Smooth muscle cell (in vitro differentiated cells): ENCODE measurements around the gene LRP5. TPM values are rescaled to one million over a fixed set of nuclear protein-coding genes. Genes with fewer than 3 reads are reported as not detected.

ENCODE experiments used
- DNase-seq: peaks from one replicate; lab custom pipeline; 2025; ENCODE audit not compliant: unreplicated experiment; lab: John Stamatoyannopoulos, UW
- H2AFZ ChIP-seq: fragments of 200-600 bp; sonication (generic); 2 replicates; pipeline ENCODE4 v1.6.0; 2016; ENCODE audit warnings: antibody characterized with exemption, low read depth, mild to moderate bottlenecking
- H3F3A ChIP-seq: fragments of 200-600 bp; sonication (generic); 2 replicates; pipeline ENCODE4 v1.6.0; 2017; ENCODE audit warnings: antibody characterized with exemption, low read depth
- H3K27ac ChIP-seq: fragments of 200-600 bp; sonication (generic); 2 replicates; pipeline ENCODE4 v1.5.1; 2016; ENCODE audit warnings: low read depth, mild to moderate bottlenecking
- H3K27me3 ChIP-seq: fragments of 200-600 bp; sonication (generic); 2 replicates; pipeline ENCODE4 v1.6.1; 2016; ENCODE audit warnings: low read depth, mild to moderate bottlenecking
- H3K36me3 ChIP-seq: fragments of 200-600 bp; sonication (generic); 2 replicates; pipeline ENCODE4 v1.5.1; 2016; ENCODE audit warnings: low read depth
- H3K4me1 ChIP-seq: fragments of 200-600 bp; sonication (generic); 2 replicates; pipeline ENCODE4 v1.5.1; 2016; ENCODE audit warnings: low read depth
- H3K4me2 ChIP-seq: fragments of 200-600 bp; sonication (generic); 2 replicates; pipeline ENCODE4 v1.6.0; 2016; ENCODE audit warnings: mild to moderate bottlenecking
- H3K4me3 ChIP-seq: fragments of 200-600 bp; sonication (generic); 2 replicates; pipeline ENCODE4 v1.5.1; 2016; ENCODE audit warnings: mild to moderate bottlenecking
- H3K79me2 ChIP-seq: fragments of 200-600 bp; sonication (generic); 2 replicates; pipeline ENCODE4 v1.6.0; 2016; ENCODE audit warnings: low read depth, mild to moderate bottlenecking
- H3K9ac ChIP-seq: fragments of 200-600 bp; sonication (generic); 2 replicates; pipeline ENCODE4 v1.6.0; 2016; ENCODE audit warnings: low read depth
- H3K9me3 ChIP-seq: fragments of 200-600 bp; sonication (generic); replicated peaks from 2 replicates; pipeline ENCODE4 v1.5.1; 2016; ENCODE audit warnings: low read depth
- H4K20me1 ChIP-seq: fragments of 200-600 bp; sonication (generic); 2 replicates; pipeline ENCODE4 v1.6.0; 2016; ENCODE audit warnings: low read depth
- CTCF ChIP-seq: fragments of 200-600 bp; sonication (generic); IDR thresholded peaks from 2 replicates; pipeline ENCODE4 v1.5.1; 2017; ENCODE audit warnings: borderline replicate concordance, mild to moderate bottlenecking, antibody characterized with exemption; ENCODE audit not compliant: insufficient read depth, poor library complexity, severe bottlenecking
- WGBS: methylation state at CpG from one replicate; pipeline ENCODE4 v1.1.7; 2016; ENCODE audit warnings: low lambda C conversion rate; 5-methylcytosine and 5-hydroxymethylcytosine counted together
- polyA plus RNA-seq: library from polyadenylated mRNA; unstranded; fragments of >200 nt; fragmentation: Nextera tagmentation; extraction: Ambion mirVana; gene quantifications from 2 replicates; pipeline ENCODE4 v1.2.1, GENCODE V29; 2016
- total RNA-seq: library from RNA; depleted of rRNA; stranded (reverse); fragments of >200 nt; gene quantifications from 2 replicates; pipeline ENCODE4 v1.2.3, GENCODE V29; 2014

Gene LRP5
- total and polyA plus RNA-seq, 2 experiments from 2014 or later = 16.1 to 26.6 TPM

- Histone ChIP-seq H3K27me3 (no peaks in the 10 kb centered on the region), H4K20me1 (peaks cover 7% of the 10 kb centered on the region), H3K36me3 (no peaks in the 10 kb centered on the region), H3K9ac (no peak overlapping the region), H3K27ac (peak overlapping the region; percentile 45), H3K9me3 (no peaks in the 10 kb centered on the region), H3K79me2 (peaks cover 6% of the 10 kb centered on the region), H3K4me2 (no peak overlapping the region), H2AFZ (no peak overlapping the region), H3F3A (no peaks in the 10 kb centered on the region), H3K4me3 (no peak overlapping the region), H3K4me1 (no peaks in the 10 kb centered on the region)
- WGBS = 87% methylated on average over 4 of the region's 4 CpGs
- DNase-seq = no peak
- TF ChIP-seq CTCF = no peak
Measured at GRCh38 chr11:68381716-68382115, 69.3 kb downstream of the LRP5 start.

GRCh38 chr11:68382358-68382998, 70.1 kb downstream of the LRP5 start:
- Histone ChIP-seq H4K20me1 (peaks cover 7% of the 10 kb centered on the region), H3K4me3 (no peak overlapping the region), H3K9me3 (no peaks in the 10 kb centered on the region), H3K27ac (no peak overlapping the region), H3K9ac (no peak overlapping the region), H3K36me3 (no peaks in the 10 kb centered on the region), H3K4me2 (no peak overlapping the region), H3K27me3 (no peaks in the 10 kb centered on the region), H3F3A (no peaks in the 10 kb centered on the region), H2AFZ (no peak overlapping the region), H3K79me2 (peaks cover 6% of the 10 kb centered on the region), H3K4me1 (no peaks in the 10 kb centered on the region)
- WGBS = 93% methylated on average over 16 of the region's 16 CpGs
- no peak for TF ChIP-seq CTCF
- DNase-seq = no peak

GRCh38 chr11:68383976-68384501, 71.6 kb downstream of the LRP5 start:
- Histone ChIP-seq H3K9ac (no peak overlapping the region), H3K4me1 (no peaks in the 10 kb centered on the region), H4K20me1 (peaks cover 7% of the 10 kb centered on the region), H3K36me3 (no peaks in the 10 kb centered on the region), H3F3A (no peaks in the 10 kb centered on the region), H3K4me3 (no peak overlapping the region), H3K4me2 (no peak overlapping the region), H3K27ac (no peak overlapping the region), H2AFZ (no peak overlapping the region), H3K9me3 (no peaks in the 10 kb centered on the region), H3K27me3 (no peaks in the 10 kb centered on the region), H3K79me2 (peaks cover 6% of the 10 kb centered on the region)
- DNase-seq = peak; percentile 25
- peak; percentile 99 for TF ChIP-seq CTCF
- 30% methylated on average over 9 of the region's 9 CpGs for WGBS
